A549 (cell line): ENCODE data around the gene PIEZO2. TPM values are rescaled to one million over a fixed set of nuclear protein-coding genes. Genes with fewer than 3 reads are reported as not detected.

Experiments used
- ATAC-seq, 2 experiments: fragments of 200-7000 bp in 1 of 2; fragments of >200 bp in 1 of 2; cut with Nextera tagmentation in 1 of 2; cut with Tn5 transposase in 1 of 2; 3 replicates each; pipeline versions ENCODE4 v1.8.0 to v1.9.1; 2018 to 2020; ENCODE audit warnings: mild to moderate bottlenecking in 1 of 2, moderate library complexity in 1 of 2
- CTCF ChIA-PET: fragments of 300-600 bp; sonication (Branson Sonifier 250); formaldehyde crosslinking; extraction: SDS; loops from one replicate; lab custom pipeline; 2021; ENCODE audit warnings: antibody characterized with exemption, inconsistent platforms; lab: Yijun Ruan, JAX
- POLR2A ChIA-PET: fragments of 350-600 bp; formaldehyde crosslinking; extraction: SDS; loops from one replicate; lab custom pipeline; 2021; ENCODE audit warnings: antibody characterized with exemption, inconsistent platforms; lab: Yijun Ruan, JAX
- DNase-seq, 2 experiments: peaks; one replicate each; pipeline versions ENCODE4 v3.0.0 to v3.0.0-alpha.2; 2011 to 2016; ENCODE audit warnings: low read depth in 1 of 2, low spot score in 1 of 2
- FAIRE-seq: peaks from 2 replicates; lab custom pipeline; 2011; peaks lifted over from hg19 to GRCh38; lab: Jason Lieb, UNC
- H3K27ac ChIP-seq, 2 experiments: fragments of >200 bp; sonication (Bioruptor Twin); formaldehyde crosslinking; 3 replicates each; pipeline ENCODE4 v1.5.1; 2016 to 2017
- H3K4me1 ChIP-seq: fragments of >200 bp; sonication (Bioruptor Twin); formaldehyde crosslinking; 3 replicates; pipeline ENCODE4 v1.6.1; 2016
- H3K4me2 ChIP-seq: fragments of >200 bp; sonication (Bioruptor Twin); formaldehyde crosslinking; 3 replicates; pipeline ENCODE4 v1.6.1; 2016
- H3K4me3 ChIP-seq: fragments of >200 bp; sonication (Bioruptor Twin); formaldehyde crosslinking; 3 replicates; pipeline ENCODE4 v1.5.1; 2016
- H3K9me3 ChIP-seq: fragments of >200 bp; sonication (Bioruptor Twin); formaldehyde crosslinking; 3 replicates; pipeline ENCODE4 v1.6.1; 2016
- ATOH8 ChIP-seq: fragments of 250-450 bp; sonication (Bioruptor Pico); IDR thresholded peaks from 2 replicates; pipeline ENCODE4 v1.5.0; 2020; ENCODE audit warnings: low read depth, mild to moderate bottlenecking, moderate library complexity
- CBX8 ChIP-seq: fragments of 200-600 bp; sonication (generic); IDR thresholded peaks from 2 replicates; pipeline ENCODE4 v1.6.1; 2016
- EHF ChIP-seq: fragments of 250-450 bp; sonication (Bioruptor Pico); IDR thresholded peaks from 2 replicates; pipeline ENCODE4 v1.5.0; 2020; ENCODE audit warnings: mild to moderate bottlenecking
- ELK1 ChIP-seq: fragments of 150-350 bp; IDR thresholded peaks from 2 replicates; pipeline ENCODE4 v1.6.1; 2014; ENCODE audit warnings: low read depth, mild to moderate bottlenecking, low read length
- FOSB ChIP-seq: fragments of 250-450 bp; sonication (Bioruptor Pico); IDR thresholded peaks from 2 replicates; pipeline ENCODE4 v1.5.0; 2020; ENCODE audit warnings: mild to moderate bottlenecking, moderate library complexity
- HDAC2 ChIP-seq: fragments of 200-600 bp; sonication (generic); IDR thresholded peaks from 2 replicates; pipeline ENCODE4 v1.6.1; 2016
- HMGXB4 ChIP-seq: fragments of 250-450 bp; sonication (Bioruptor Pico); IDR thresholded peaks from 2 replicates; pipeline ENCODE4 v1.5.0; 2021; ENCODE audit warnings: mild to moderate bottlenecking, moderate library complexity, borderline replicate concordance
- HOXA7 ChIP-seq: fragments of 250-450 bp; sonication (Bioruptor Pico); IDR thresholded peaks from 2 replicates; pipeline ENCODE4 v1.5.0; 2020; ENCODE audit warnings: mild to moderate bottlenecking, moderate library complexity
- HOXB13 ChIP-seq: fragments of 250-450 bp; sonication (Bioruptor Pico); IDR thresholded peaks from 2 replicates; pipeline ENCODE4 v1.5.0; 2020; ENCODE audit warnings: low read depth, mild to moderate bottlenecking, moderate library complexity
- JUN ChIP-seq, 2 experiments: fragments of >200 bp; sonication (Bioruptor Twin); formaldehyde crosslinking; IDR thresholded peaks; 2 replicates in 1 of 2; 3 replicates in 1 of 2; pipeline ENCODE4 v1.6.1; 2016 to 2017
- JUNB ChIP-seq: fragments of >200 bp; sonication (Bioruptor Twin); formaldehyde crosslinking; IDR thresholded peaks from 2 replicates; pipeline ENCODE4 v1.6.1; 2016
- KDM1A ChIP-seq: fragments of 200-600 bp; sonication (generic); IDR thresholded peaks from 2 replicates; pipeline ENCODE4 v1.6.1; 2016; ENCODE audit warnings: low read depth, mild to moderate bottlenecking
- KDM5A ChIP-seq: fragments of 200-600 bp; sonication (generic); IDR thresholded peaks from 2 replicates; pipeline ENCODE4 v1.6.1; 2016; ENCODE audit warnings: antibody characterized with exemption, mild to moderate bottlenecking
- NFE2L2 ChIP-seq: fragments of 150-350 bp; conservative IDR thresholded peaks from 2 replicates; pipeline ENCODE4 v1.6.1; 2014; ENCODE audit warnings: low read length
- NPAS2 ChIP-seq: fragments of 250-450 bp; sonication (Bioruptor Pico); IDR thresholded peaks from 2 replicates; pipeline ENCODE4 v1.8.0; 2022; ENCODE audit warnings: mild to moderate bottlenecking, moderate library complexity, borderline replicate concordance
- NR3C1 ChIP-seq: fragments of >200 bp; sonication (Bioruptor Twin); formaldehyde crosslinking; IDR thresholded peaks from 3 replicates; pipeline ENCODE4 v1.6.1; 2017
- RCOR1 ChIP-seq: fragments of 150-350 bp; IDR thresholded peaks from 2 replicates; pipeline ENCODE4 v1.6.1; 2014; ENCODE audit warnings: antibody characterized with exemption, low read length, low read depth
- RFX5 ChIP-seq: fragments of 450-650 bp; IDR thresholded peaks from 2 replicates; pipeline ENCODE4 v1.7.1; 2014; ENCODE audit warnings: antibody characterized with exemption, mild to moderate bottlenecking, moderate library complexity
- SREBF2 ChIP-seq: fragments of 450-650 bp; IDR thresholded peaks from 2 replicates; pipeline ENCODE4 v1.6.1; 2014; ENCODE audit warnings: mild to moderate bottlenecking, moderate library complexity
- TP53 ChIP-seq: fragments of 250-450 bp; sonication (Bioruptor Pico); IDR thresholded peaks from 2 replicates; pipeline ENCODE4 v1.5.0; 2021; ENCODE audit warnings: mild to moderate bottlenecking, moderate library complexity
- USF2 ChIP-seq: fragments of 450-650 bp; IDR thresholded peaks from 2 replicates; pipeline ENCODE4 v1.6.1; 2014; ENCODE audit warnings: antibody characterized with exemption
- ZFP36 ChIP-seq: fragments of 450-650 bp; IDR thresholded peaks from 2 replicates; pipeline ENCODE4 v1.6.1; 2014; ENCODE audit warnings: borderline replicate concordance; ENCODE audit not compliant: partially characterized antibody
- ZNF302 ChIP-seq: fragments of 250-450 bp; sonication (Bioruptor Pico); IDR thresholded peaks from 2 replicates; pipeline ENCODE4 v1.9.0; 2021; ENCODE audit warnings: inconsistent platforms, mild to moderate bottlenecking, moderate library complexity
- WGBS: methylation state at CpG from one replicate; pipeline ENCODE4 v1.1.6; 2017; ENCODE audit errors: missing lambda C conversion rate; 5-methylcytosine and 5-hydroxymethylcytosine counted together
- polyA plus RNA-seq, 4 experiments: library from polyadenylated mRNA; depleted of rRNA in 3 of 4; stranded (reverse); fragments of >200 nt; fragmentation: RNase III in 1 of 4; extraction: RNeasy Plus Mini Kit Qiagen cat#74134 plus additional on column Dnase treatment in 1 of 4; gene quantifications; 2 replicates in 3 of 4; 3 replicates in 1 of 4; pipeline ENCODE4 v1.2.3, GENCODE V29; 2011 to 2017
- TF ChIP-seq, protein P1 (sequence below): IDR thresholded peaks from 2 replicates; pipeline ENCODE4 v1.6.1; 2012

Gene PIEZO2
- polyA plus RNA-seq, 2 of the 4 experiments (the other 2 are of a cell fraction): 0.80 to 1.6 TPM

DNA sequence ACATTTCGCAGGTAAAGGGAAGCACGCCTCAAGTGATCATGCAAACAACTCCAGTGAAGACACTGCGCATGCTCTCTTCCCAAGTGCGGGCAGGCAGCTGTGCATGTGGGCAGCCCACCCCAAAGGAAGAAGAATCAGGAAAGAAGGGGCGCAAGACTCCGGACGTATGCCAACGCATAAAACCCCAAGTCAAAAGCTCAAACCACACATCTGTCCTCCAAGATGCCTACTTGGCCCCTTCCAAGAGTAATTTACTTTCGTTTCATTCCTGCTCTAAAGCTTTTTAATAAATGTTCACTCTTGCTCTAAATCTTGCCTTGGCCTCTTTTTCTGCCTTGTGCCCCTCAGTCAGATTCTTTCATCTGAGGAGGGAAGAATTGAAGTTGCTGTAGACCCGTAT, 254.9 kb downstream of the PIEZO2 start:
- ChIA-PET POLR2A (no interaction called here), CTCF (interaction anchor here (0.9 kb wide), 1 partner anchor 146 kb away, joined by 3 read pairs; no protein-coding TSS in a partner anchor)
- WGBS: 86% methylated on average over 10 of the region's 10 CpGs
- DNase-seq (no peak), ATAC-seq (no peak), FAIRE-seq (no peak)
- Histone ChIP-seq H3K4me1 (peaks cover 4% of the 10 kb centered on the region; the same call in 1 of the 3 replicates), H3K4me3 (no peak overlapping the region), H3K27ac (no peak overlapping the region), H3K9me3 (no peaks in the 10 kb centered on the region), H3K4me2 (no peak overlapping the region)
- TF ChIP-seq, protein P1, sequence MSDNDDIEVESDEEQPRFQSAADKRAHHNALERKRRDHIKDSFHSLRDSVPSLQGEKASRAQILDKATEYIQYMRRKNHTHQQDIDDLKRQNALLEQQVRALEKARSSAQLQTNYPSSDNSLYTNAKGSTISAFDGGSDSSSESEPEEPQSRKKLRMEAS: no peak
- TF ChIP-seq TP53 (CRISPR knock-in tag) (no peak), USF2 (no peak), KDM1A (no peak), KDM5A (no peak), ZNF302 (CRISPR knock-in tag) (no peak), RCOR1 (no peak)

GRCh38 chr18:10893761-10894160, 255.6 kb downstream of the PIEZO2 start:
- 44% methylated on average over 4 of the region's 5 CpGs for WGBS
- Histone ChIP-seq H3K27ac (no peak overlapping the region), H3K4me3 (no peak overlapping the region), H3K9me3 (no peaks in the 10 kb centered on the region), H3K4me2 (no peak overlapping the region), H3K4me1 (peaks cover 4% of the 10 kb centered on the region; the same call in 1 of the 3 replicates)
- ChIA-PET POLR2A (no interaction called here), CTCF (no interaction called here)
- FAIRE-seq: no peak
- no peak for TF ChIP-seq KDM5A
- TF ChIP-seq SREBF2: no peak
- no peak for TF ChIP-seq CBX8
- no peak for TF ChIP-seq JUN (IDR thresholded peaks at IDR 0.05)
- TF ChIP-seq JUNB: no peak
- no peak for TF ChIP-seq HOXB13
- no peak for TF ChIP-seq ATOH8 (CRISPR knock-in tag)
- TF ChIP-seq, all 56 proteins: peak for 0
- ATAC-seq (no peak), DNase-seq (no peak)

DNA sequence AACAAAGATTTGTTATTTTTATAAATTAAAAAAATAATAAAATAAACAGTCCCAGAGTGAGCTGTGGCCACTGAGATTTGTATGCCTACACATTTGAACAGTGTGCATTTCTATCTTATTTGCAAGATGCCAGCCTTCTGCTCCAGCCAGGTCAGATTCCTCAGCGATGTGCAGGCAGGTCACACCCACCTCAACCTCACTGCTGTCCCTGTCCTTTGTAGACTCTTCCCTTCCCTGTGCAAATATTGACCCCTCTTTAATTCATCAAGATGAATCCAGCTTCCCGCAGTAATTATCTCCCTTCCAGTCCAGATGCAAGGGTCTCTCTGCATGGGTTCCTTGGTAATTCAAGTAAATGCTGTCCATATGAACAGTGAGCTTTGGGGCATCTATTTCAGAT, 256.2 kb downstream of the PIEZO2 start:
- FAIRE-seq (no peak), ATAC-seq (no peak), DNase-seq (no peak)
- H3K4me1 ChIP-seq: peaks cover 4% of the 10 kb centered on the region; the same call in 1 of the 3 replicates
- H3K4me2 ChIP-seq: 0 out of 3 replicates have a peak overlapping the region, but pooled peaks have one; percentile 6
- POLR2A ChIA-PET: no interaction called here
- CTCF ChIA-PET: no interaction called here
- H3K9me3 ChIP-seq: no peaks in the 10 kb centered on the region
- no peak for TF ChIP-seq NPAS2
- TF ChIP-seq EHF: no peak
- no peak for TF ChIP-seq RFX5
- no peak for TF ChIP-seq ZNF302 (CRISPR knock-in tag)
- TF ChIP-seq HMGXB4 (CRISPR knock-in tag): no peak
- no peak overlapping the region for H3K27ac ChIP-seq
- no peak overlapping the region for H3K4me3 ChIP-seq
- WGBS: 0% methylated on average over 2 of the region's 2 CpGs

- Histone ChIP-seq H3K27ac (no peak overlapping the region), H3K9me3 (no peaks in the 10 kb centered on the region), H3K4me1 (peaks cover 4% of the 10 kb centered on the region; the same call in 1 of the 3 replicates), H3K4me2 (0 out of 3 replicates have a peak overlapping the region, but pooled peaks have one; percentile 6), H3K4me3 (no peak overlapping the region)
- ChIA-PET CTCF (no interaction called here), POLR2A (no interaction called here)
- ATAC-seq (no peak), DNase-seq (no peak), FAIRE-seq (no peak)
- TF ChIP-seq HOXA7 (CRISPR knock-in tag) (no peak), RFX5 (no peak), ZFP36 (no peak), NR3C1 (no peak), NFE2L2 (no peak), FOSB (CRISPR knock-in tag) (no peak), HDAC2 (no peak), ELK1 (no peak)
- WGBS: 11% methylated on average over 1 of the region's 1 CpG
Observed at GRCh38 chr18:10892786-10893185, 256.6 kb downstream of the PIEZO2 start.
